ENCODE results near the gene TRIM43. TPM values are rescaled to one million over a fixed set of nuclear protein-coding genes. Genes with fewer than 3 reads are reported as not detected.
"Not testable (repeated sequence)": the region's sequence is repeated elsewhere in the genome, so short reads cannot be mapped to it uniquely, and the experiment has no call there.

TRIM43 gene
- total RNA-seq, 1 donor from 2014 or later: not detected

DNA sequence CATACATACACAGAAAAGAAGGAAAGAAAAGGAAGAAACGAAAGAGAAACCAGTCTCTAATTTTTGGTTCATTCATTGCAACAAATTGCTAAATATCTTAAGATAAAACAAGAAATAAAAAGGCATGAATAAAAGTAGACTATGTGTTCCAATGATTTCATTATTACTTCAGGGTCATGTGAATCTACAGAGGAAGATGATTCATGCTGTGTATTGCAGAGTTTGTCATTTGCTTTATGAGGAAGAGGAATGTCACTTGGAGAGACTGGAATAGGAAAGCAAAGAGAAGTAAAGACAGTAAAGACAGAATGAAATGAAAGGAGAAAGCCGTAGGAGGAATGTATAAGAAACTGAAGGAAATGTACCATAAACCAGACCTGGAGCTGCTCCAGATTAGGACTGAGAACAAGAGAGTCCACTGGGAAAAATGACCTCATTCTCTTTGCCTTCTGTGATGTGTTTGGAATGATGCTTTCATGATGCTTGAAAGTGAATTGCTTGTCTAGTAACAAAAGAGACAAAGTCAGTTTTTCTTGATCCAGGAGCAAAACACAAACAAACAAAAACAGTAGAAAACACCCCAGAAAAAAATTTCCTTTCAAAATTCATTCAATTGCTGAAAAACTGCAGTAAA lies 41.9 kb downstream of the TRIM43 start:
- intact Hi-C loops (cut with DNase I); ATAC-seq; DNase-seq (ENCODE audit: low spot score): not testable (repeated sequence)

DNA sequence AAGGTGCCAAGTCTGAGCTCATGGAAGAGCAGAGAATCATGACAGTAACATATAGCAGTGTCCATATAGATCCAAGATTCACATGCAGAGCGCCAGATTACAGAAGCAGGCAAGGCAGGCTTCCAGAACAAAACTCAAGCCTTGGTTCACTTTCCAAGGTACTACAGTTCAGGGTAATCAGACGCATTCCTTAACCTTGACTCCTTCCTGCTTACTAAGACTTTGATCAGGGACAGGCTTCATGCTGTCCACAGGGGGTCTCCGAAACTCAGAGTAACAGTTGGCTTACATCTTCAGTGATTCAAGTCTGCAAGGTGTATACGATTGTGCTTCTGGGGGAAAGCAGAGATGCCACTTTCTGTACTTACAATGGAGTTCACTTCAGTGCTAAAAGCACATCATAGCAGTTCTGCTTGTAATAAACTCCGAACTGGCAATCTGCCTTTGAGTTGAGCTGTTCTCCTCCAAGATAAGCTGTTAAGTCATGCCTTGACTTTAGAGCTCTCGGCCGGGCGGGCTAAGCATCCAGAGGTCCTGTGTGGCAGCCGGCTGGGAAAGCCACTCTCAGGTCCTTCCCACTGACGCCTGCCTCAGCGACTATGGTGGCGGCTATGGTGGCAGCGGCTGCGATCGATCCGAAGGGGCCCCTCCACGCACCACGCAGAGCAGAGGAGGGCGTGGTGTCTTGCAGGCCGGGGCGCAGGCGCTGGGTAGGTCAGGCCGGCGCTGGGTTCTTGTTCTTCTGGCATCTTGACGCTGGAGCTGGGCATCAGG lies 48.9 kb downstream of the TRIM43 start:
- DNase-seq (ENCODE audit: low spot score); intact Hi-C loops (cut with DNase I): not testable (repeated sequence)
- ATAC-seq: peak; percentile 42

- intact Hi-C loops (cut with DNase I); ATAC-seq: not testable (repeated sequence)
These were observed 49.4 kb downstream of the TRIM43 start for GRCh38 chr2:95641289-95641575.

GRCh38 chr2:95641787-95642186 lies 50.0 kb downstream of the TRIM43 start:
- ATAC-seq; intact Hi-C loops (cut with DNase I); DNase-seq (ENCODE audit: low spot score): not testable (repeated sequence)

More at GRCh38 chr2:95641289-95641575, 49.4 kb downstream of the TRIM43 start:
- DNase-seq (ENCODE audit: low spot score): not testable (repeated sequence)

GRCh38 chr2:95642360-95642759 lies 50.6 kb downstream of the TRIM43 start:
- ATAC-seq; intact Hi-C loops (cut with DNase I); DNase-seq (ENCODE audit: low spot score): not testable (repeated sequence)

GRCh38 chr2:95642951-95643350 lies 51.1 kb downstream of the TRIM43 start:
- intact Hi-C loops (cut with DNase I); DNase-seq (ENCODE audit: low spot score); ATAC-seq: not testable (repeated sequence)

GRCh38 chr2:95645312-95645711 lies 53.5 kb downstream of the TRIM43 start:
- DNase-seq (ENCODE audit: low spot score); ATAC-seq; intact Hi-C loops (cut with DNase I): not testable (repeated sequence)

DNA sequence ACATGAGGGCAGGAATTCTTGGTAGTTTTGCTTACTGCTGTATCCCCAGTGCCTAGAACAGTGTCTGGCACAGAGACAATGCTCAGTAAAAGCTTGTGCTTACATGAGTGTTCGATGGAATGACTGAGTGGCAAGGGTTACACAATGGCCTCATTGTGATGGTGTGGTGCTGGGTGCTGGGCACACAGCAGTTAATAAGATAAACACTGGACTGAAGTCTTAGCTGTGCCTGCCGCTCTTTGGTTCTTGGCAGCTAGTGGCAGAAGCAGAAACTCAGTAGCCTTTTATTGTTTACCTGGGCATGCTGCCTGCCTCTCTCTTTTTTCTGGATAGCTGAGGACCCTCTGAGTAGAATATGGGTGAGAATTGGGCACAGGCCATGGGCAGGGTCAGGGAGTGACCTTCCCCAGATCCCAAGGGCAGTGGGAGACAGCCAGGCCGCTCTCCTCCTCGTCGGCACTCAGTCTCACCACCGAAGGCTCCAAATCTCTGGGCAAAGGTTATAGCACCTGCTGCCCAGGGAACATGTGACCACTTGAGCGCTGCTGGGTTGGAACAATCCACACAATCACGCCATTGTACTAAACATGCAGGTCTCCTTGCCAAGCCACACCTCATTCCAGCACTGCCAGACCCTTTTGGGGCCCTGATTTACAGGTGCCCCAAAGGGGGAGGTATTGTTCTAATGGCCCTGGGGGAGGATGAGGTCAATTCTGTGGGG lies 54.6 kb downstream of the TRIM43 start:
- intact Hi-C loops (cut with DNase I); ATAC-seq; DNase-seq (ENCODE audit: low spot score): not testable (repeated sequence)

- ATAC-seq; intact Hi-C loops (cut with DNase I); DNase-seq (ENCODE audit: low spot score): not testable (repeated sequence)
These were observed 57.2 kb downstream of the TRIM43 start for GRCh38 chr2:95648894-95649544.

Other genes starting within 250 kb of the TRIM43 start
- 31.8 TPM for gene FAHD2A, start 189.3 kb upstream of the TRIM43 start, total RNA-seq
- 0.27 TPM for gene TRIM43B, start 107.2 kb upstream of the TRIM43 start, total RNA-seq